SKM-1 treated with dmso at 0.1 percent for 144 hours (cell line): ENCODE measurements around the gene AKTIP.
"Not testable (repeated sequence)": the region's sequence is repeated elsewhere in the genome, so short reads cannot be mapped to it uniquely, and the experiment has no call there.

Source experiments
- DNase-seq: peaks from one replicate; lab custom pipeline; 2025; ENCODE audit not compliant: unreplicated experiment; lab: John Stamatoyannopoulos, UW

Gene AKTIP

GRCh38 chr16:53502331-53503269, at the start of gene AKTIP:
AKTIP (minus strand) TSS chr16:53503209; CDS start chr16:53500259, 2,950 bp downstream.
- DNase-seq = no peak

- DNase-seq = peak; percentile 57
These were observed 47.1 kb upstream of the AKTIP start for GRCh38 chr16:53549970-53550690.

GRCh38 chr16:53546988-53547391, 44.0 kb upstream of the AKTIP start:
- no peak for DNase-seq

GRCh38 chr16:53545433-53545832, 42.4 kb upstream of the AKTIP start:
- DNase-seq = no peak

GRCh38 chr16:53542283-53542682, 39.3 kb upstream of the AKTIP start:
- no peak for DNase-seq

GRCh38 chr16:53541326-53541725, 38.3 kb upstream of the AKTIP start:
- no peak for DNase-seq

- not testable (repeated sequence) for DNase-seq
These were observed 37.0 kb upstream of the AKTIP start for GRCh38 chr16:53539759-53540718.

- DNase-seq = not testable (repeated sequence)
These were observed 36.3 kb upstream of the AKTIP start for GRCh38 chr16:53539346-53539745.

- DNase-seq = no peak
These were observed 34.6 kb upstream of the AKTIP start for GRCh38 chr16:53537626-53538025.

GRCh38 chr16:53534206-53534605, 31.2 kb upstream of the AKTIP start:
- DNase-seq = no peak

- DNase-seq = no peak
These were observed 27.7 kb upstream of the AKTIP start for GRCh38 chr16:53530741-53531140.

- no peak for DNase-seq
These were observed 27.0 kb upstream of the AKTIP start for GRCh38 chr16:53530046-53530445.

GRCh38 chr16:53529513-53529912, 26.5 kb upstream of the AKTIP start:
- DNase-seq = no peak

- DNase-seq = no peak
These were observed 25.8 kb upstream of the AKTIP start for GRCh38 chr16:53528797-53529196.

- no peak for DNase-seq
These were observed 21.1 kb upstream of the AKTIP start for GRCh38 chr16:53523971-53524548.

GRCh38 chr16:53523126-53523804, 20.3 kb upstream of the AKTIP start:
- DNase-seq = no peak

GRCh38 chr16:53519417-53520091, 16.5 kb upstream of the AKTIP start:
- DNase-seq = no peak

- DNase-seq = peak; percentile 44
These were observed 15.8 kb upstream of the AKTIP start for GRCh38 chr16:53518550-53519416.
